Right lobe of liver (tissue), 6 donors: Measurements from ENCODE around the gene METTL25B. TPM values are rescaled to one million over a fixed set of nuclear protein-coding genes. Genes with fewer than 3 reads are reported as not detected.

ENCODE experiments used
- ATAC-seq, 4 donors: fragments of 200-7000 bp; cut with Tn5 transposase; one replicate each; pipeline ENCODE4 v1.9.1; 2020; ENCODE audit warnings: mild to moderate bottlenecking in 4 of 4, moderate library complexity in 4 of 4
- DNase-seq, 3 donors: peaks; one replicate each; pipeline ENCODE4 v3.0.0-alpha.2; 2020
- H3K27ac ChIP-seq, 3 donors: fragments of 200-600 bp; one replicate each; pipeline ENCODE4 v1.8.0; 2022
- H3K27me3 ChIP-seq, 2 donors: fragments of 200-600 bp; one replicate each; pipeline ENCODE4 v1.8.0; 2022
- H3K36me3 ChIP-seq, 4 donors: fragments of 200-600 bp; sonication (generic) in 1 of 4; one replicate each; pipeline versions ENCODE4 v1.5.1 to v1.8.0; 2017 to 2022; ENCODE audit warnings: control low read depth in 1 of 4
- H3K4me1 ChIP-seq, 4 donors: fragments of 200-600 bp; sonication (generic) in 1 of 4; one replicate each; pipeline versions ENCODE4 v1.5.1 to v1.8.0; 2017 to 2022; ENCODE audit warnings: control low read depth in 1 of 4
- H3K4me3 ChIP-seq, 3 donors: fragments of 200-600 bp; one replicate each; pipeline ENCODE4 v1.8.0; 2022
- H3K9me3 ChIP-seq, 4 donors: fragments of 200-600 bp; sonication (generic) in 1 of 4; one replicate each; pipeline versions ENCODE4 v1.5.1 to v1.8.0; 2017 to 2022; ENCODE audit warnings: control low read depth in 1 of 4
- CTCF ChIP-seq, 4 donors: fragments of 200-600 bp in 3 of 4; fragments of 450-650 bp in 1 of 4; IDR thresholded peaks; one replicate each; pipeline versions ENCODE4 v1.5.1 to v1.8.0; 2016 to 2022; ENCODE audit warnings: antibody characterized with exemption in 4 of 4, mild to moderate bottlenecking in 2 of 4
- POLR2A ChIP-seq: fragments of 450-650 bp; IDR thresholded peaks from one replicate; pipeline ENCODE4 v1.6.1; 2017; ENCODE audit warnings: antibody characterized with exemption, mild to moderate bottlenecking
- WGBS: methylation state at CpG from one replicate; pipeline ENCODE4 v1.1.6; 2018; ENCODE audit warnings: low coverage, low lambda C conversion rate; ENCODE audit not compliant: insufficient coverage; ENCODE audit errors: missing lambda C conversion rate; 5-methylcytosine and 5-hydroxymethylcytosine counted together
- intact Hi-C, 2 donors: fragments of 100-400 bp; cut with DNase I; formaldehyde crosslinking; loops; one replicate each; pipeline versions ENCODE4 v1.11.2 to v1.14.1; 2022
- total RNA-seq, 6 experiments: library from RNA; depleted of rRNA in 2 of 6; stranded (reverse); fragments of >200 nt in 2 of 6; fragmentation: NEBNext Ultra II Directional in 3 of 6; extraction: Animal tissue kit (Norgen Biotek cat#: 25700) in 3 of 6; gene quantifications; one replicate each; pipeline versions ENCODE4 v1.1.0 to v1.2.4, GENCODE V29; 2016 to 2023
- donor health status: DM: no; HTN: yes; CAD: no.
- donor health status: DM: no; HTN: no; CAD: no.
- donor health status: DM: no; HTN: no; CAD: no.
- donor health status: DM: no; HTN: yes; CAD: no.
- donor health status: DM: no; HTN: yes; CAD: no.

Gene METTL25B
- total RNA-seq, 6 experiments from 2014 or later, result 11.6 to 25.7 (median 20.6) TPM

GRCh38 chr1:156781585-156782186, 53.4 kb downstream of the METTL25B start:
- Histone ChIP-seq H3K4me1 (peaks cover 0 to 10% (median 0%) of the 10 kb centered on the region in 4 donors), H3K4me3 (no peak overlapping the region), H3K9me3 (no peaks in the 10 kb centered on the region), H3K27ac (no peak overlapping the region), H3K36me3 (peaks cover 0 to 18% (median 14%) of the 10 kb centered on the region in 4 donors), H3K27me3 (no peaks in the 10 kb centered on the region)
- TF ChIP-seq CTCF (IDR thresholded peaks at IDR 0.05) (no peak), POLR2A (no peak)
- DNase-seq (no peak), ATAC-seq (peak in 1 of 4 donors; percentile 49)
- intact Hi-C loops, result no loop called here

- intact Hi-C loops, result no loop called here
- peaks cover 0 to 10% (median 0%) of the 10 kb centered on the region in 4 donors for H3K4me1 ChIP-seq
- 39% methylated on average over 5 of the region's 6 CpGs for WGBS
- no peak overlapping the region for H3K27ac ChIP-seq
- DNase-seq (no peak), ATAC-seq (peak in 3 of 4 donors; percentile 35 to 38 (median 36))
- H3K4me3 ChIP-seq, result no peak overlapping the region
- TF ChIP-seq CTCF (IDR thresholded peaks at IDR 0.05) (no peak), POLR2A (no peak)
- no peaks in the 10 kb centered on the region for H3K9me3 ChIP-seq
- peaks cover 0 to 44% (median 18%) of the 10 kb centered on the region in 4 donors for H3K36me3 ChIP-seq
- H3K27me3 ChIP-seq, result no peaks in the 10 kb centered on the region
These were observed 57.2 kb downstream of the METTL25B start for GRCh38 chr1:156785458-156785857.

Other genes with a start within 250 kb of the METTL25B start
- 10 to 100 TPM; 13.3 to 17.1 (median 15.0) TPM for gene MEF2D, start 227.7 kb upstream of the METTL25B start, total RNA-seq
- 1 to 10 TPM in 3 of 6 experiments, under 1 TPM in 3; 0.07 to 2.6 (median 0.95) TPM for gene IQGAP3, start 155.9 kb upstream of the METTL25B start, total RNA-seq
- under 1 TPM in 1 of 6 experiments, not detected in 5; 0.31 TPM for gene TTC24, start 148.7 kb upstream of the METTL25B start, total RNA-seq
- 10 to 100 TPM; 37.7 to 72.3 (median 49.4) TPM for gene NAXE, start 136.7 kb upstream of the METTL25B start, total RNA-seq
- 10 to 100 TPM in 4 of 6 experiments, 1 to 10 TPM in 2; 7.0 to 25.3 (median 12.4) TPM for gene GPATCH4, start 127.0 kb upstream of the METTL25B start, total RNA-seq
- gene HAPLN2, start 109.1 kb upstream of the METTL25B start, total RNA-seq, result not detected
- not detected for gene BCAN, start 86.4 kb upstream of the METTL25B start, total RNA-seq
- 1 to 10 TPM; 1.1 to 7.5 (median 2.6) TPM for gene NES, start 51.1 kb upstream of the METTL25B start, total RNA-seq
- under 1 TPM in 1 of 6 experiments, not detected in 5; 0.24 TPM for gene CRABP2, start 22.9 kb upstream of the METTL25B start, total RNA-seq
- 10 to 100 TPM; 10.3 to 14.1 (median 12.2) TPM for gene ISG20L2, start 297 bp downstream of the METTL25B start, total RNA-seq
- 10 to 100 TPM; 47.2 to 83.2 (median 61.4) TPM for gene MRPL24, start 12.6 kb downstream of the METTL25B start, total RNA-seq
- 100 to 1,000 TPM; 131 to 192 (median 157) TPM for gene HDGF, start 23.2 kb downstream of the METTL25B start, total RNA-seq
- 10 to 100 TPM; 17.4 to 23.4 (median 19.7) TPM for gene PRCC, start 39.1 kb downstream of the METTL25B start, total RNA-seq
- 1 to 10 TPM in 1 of 6 experiments, under 1 TPM in 5; 0.32 to 1.3 (median 0.67) TPM for gene SH2D2A, start 88.4 kb downstream of the METTL25B start, total RNA-seq
- not detected for gene INSRR, start 130.6 kb downstream of the METTL25B start, total RNA-seq
- gene NTRK1, start 132.4 kb downstream of the METTL25B start, total RNA-seq, result not detected
- gene PEAR1, start 165.2 kb downstream of the METTL25B start, total RNA-seq, result 1 to 10 TPM; 2.2 to 9.8 (median 3.6) TPM
- gene LRRC71, start 192.2 kb downstream of the METTL25B start, total RNA-seq, result under 1 TPM in 2 of 6 experiments, not detected in 4; 0.12 to 0.20 TPM